Osteoblast (primary cell): ENCODE data around the gene FAM219B. TPM values are rescaled to one million over a fixed set of nuclear protein-coding genes. Genes with fewer than 3 reads are reported as not detected.
"Not testable (repeated sequence)": the region's sequence is repeated elsewhere in the genome, so short reads cannot be mapped to it uniquely, and the experiment has no call there.

ENCODE experiments used
- DNase-seq: peaks from one replicate; pipeline ENCODE4 v3.0.0; 2011; ENCODE audit warnings: low spot score, mixed read lengths; ENCODE audit not compliant: insufficient read length; ENCODE audit errors: missing footprints
- H2AFZ ChIP-seq: 2 replicates; pipeline ENCODE4 v1.6.0; 2011; ENCODE audit warnings: mild to moderate bottlenecking, low read length
- H3K27ac ChIP-seq: 2 replicates; pipeline ENCODE4 v1.5.1; 2011; ENCODE audit warnings: mild to moderate bottlenecking, low read depth, low read length, moderate library complexity
- H3K27me3 ChIP-seq: 2 replicates; pipeline ENCODE4 v1.6.0; 2012; ENCODE audit warnings: mild to moderate bottlenecking, control low read depth, inconsistent platforms, low read length, moderate library complexity; ENCODE audit not compliant: insufficient read depth
- H3K36me3 ChIP-seq: 2 replicates; pipeline ENCODE4 v1.5.1; 2011; ENCODE audit warnings: mild to moderate bottlenecking, low read length, control low read depth, moderate library complexity; ENCODE audit not compliant: insufficient read depth
- H3K4me1 ChIP-seq: 2 replicates; pipeline ENCODE4 v1.5.1; 2011; ENCODE audit warnings: mild to moderate bottlenecking, low read length, control low read depth, moderate library complexity; ENCODE audit not compliant: insufficient read depth
- H3K4me2 ChIP-seq: 2 replicates; pipeline ENCODE4 v1.6.0; 2011; ENCODE audit warnings: mild to moderate bottlenecking, low read length; ENCODE audit not compliant: insufficient read depth
- H3K4me3 ChIP-seq: fragments of 200-600 bp; sonication (generic); 3 replicates; pipeline ENCODE4 v1.5.1; 2012; ENCODE audit warnings: mild to moderate bottlenecking, low read length, inconsistent platforms; ENCODE audit not compliant: insufficient read depth
- H3K79me2 ChIP-seq: 2 replicates; pipeline ENCODE4 v1.6.0; 2012; ENCODE audit warnings: mild to moderate bottlenecking, low read length, control low read depth, inconsistent platforms; ENCODE audit not compliant: insufficient read depth
- H3K9me3 ChIP-seq: 2 replicates; pipeline ENCODE4 v1.5.1; 2011; ENCODE audit warnings: low read depth, low read length, control low read depth
- H4K20me1 ChIP-seq: 2 replicates; pipeline ENCODE4 v1.6.0; 2012; ENCODE audit warnings: mild to moderate bottlenecking, low read length, control low read depth; ENCODE audit not compliant: insufficient read depth
- CTCF ChIP-seq: IDR thresholded peaks from 2 replicates; pipeline ENCODE4 v1.5.1; 2011; ENCODE audit warnings: mild to moderate bottlenecking, low read depth, low read length, moderate library complexity; ENCODE audit errors: extremely low read depth
- total RNA-seq: library from RNA; depleted of rRNA; stranded (reverse); fragments of >200 nt; gene quantifications from 2 replicates; pipeline ENCODE4 v1.2.3, GENCODE V29; 2012

Gene FAM219B
- total RNA-seq, 1 donor, result 36.6 TPM

- H3K4me1 ChIP-seq, result peaks cover 17% of the 10 kb centered on the region
- H3K4me2 ChIP-seq, result peak within 1 kb of the TSS; percentile 98
- H4K20me1 ChIP-seq, result no peaks in the 10 kb centered on the region
- H2AFZ ChIP-seq, result peak within 1 kb of the TSS; percentile 99
- H3K36me3 ChIP-seq, result peaks cover 14% of the 10 kb centered on the region
- H3K4me3 ChIP-seq, result peak within 1 kb of the TSS; percentile 100
- no peak for TF ChIP-seq CTCF
- H3K79me2 ChIP-seq, result peaks cover 13% of the 10 kb centered on the region
- peak within 1 kb of the TSS; percentile 79 for H3K27ac ChIP-seq
- no peaks in the 10 kb centered on the region for H3K27me3 ChIP-seq
- peak; percentile 100 for DNase-seq
- H3K9me3 ChIP-seq, result no peaks in the 10 kb centered on the region
Observed at GRCh38 chr15:74889883-74890664, 16.6 kb downstream of the FAM219B start, which contains the start of gene MPI. Gene MPI, plus strand, starts transcription at chr15:74890042. Its CDS starts 32 bp downstream, at chr15:74890074.

GRCh38 chr15:74889390-74889882 is 17.2 kb downstream of the FAM219B start:
- peak overlapping the region; percentile 99 for H2AFZ ChIP-seq
- peaks cover 23% of the 10 kb centered on the region for H3K4me1 ChIP-seq
- peak; percentile 91 for DNase-seq
- no peaks in the 10 kb centered on the region for H3K9me3 ChIP-seq
- H4K20me1 ChIP-seq, result no peaks in the 10 kb centered on the region
- H3K27me3 ChIP-seq, result no peaks in the 10 kb centered on the region
- H3K79me2 ChIP-seq, result peaks cover 13% of the 10 kb centered on the region
- H3K27ac ChIP-seq, result peak overlapping the region; percentile 79
- peak overlapping the region; percentile 100 for H3K4me3 ChIP-seq
- no peak for TF ChIP-seq CTCF
- peak overlapping the region; percentile 98 for H3K4me2 ChIP-seq
- H3K36me3 ChIP-seq, result peaks cover 14% of the 10 kb centered on the region

- DNase-seq, result no peak
- Histone ChIP-seq H3K36me3 (peaks cover 13% of the 10 kb centered on the region), H4K20me1 (no peaks in the 10 kb centered on the region), H3K4me3 (no peak overlapping the region), H3K9me3 (no peaks in the 10 kb centered on the region), H3K27me3 (no peaks in the 10 kb centered on the region), H3K27ac (no peak overlapping the region), H3K4me2 (no peak overlapping the region), H2AFZ (peak overlapping the region; percentile 99), H3K79me2 (peaks cover 13% of the 10 kb centered on the region), H3K4me1 (peaks cover 23% of the 10 kb centered on the region)
- no peak for TF ChIP-seq CTCF
Observed at GRCh38 chr15:74888716-74889115, 17.9 kb downstream of the FAM219B start.

- DNase-seq, H3K4me2 ChIP-seq, H3K27me3 ChIP-seq, H3K9me3 ChIP-seq, H3K36me3 ChIP-seq, H3K27ac ChIP-seq, H2AFZ ChIP-seq, H4K20me1 ChIP-seq, H3K4me3 ChIP-seq: not testable (repeated sequence)
- H3K4me1 ChIP-seq, result peaks cover 23% of the 10 kb centered on the region
- peaks cover 13% of the 10 kb centered on the region for H3K79me2 ChIP-seq
Observed at GRCh38 chr15:74887537-74888193, 19.0 kb downstream of the FAM219B start.
